A673 (cell line): ENCODE data around the gene DNAH10. TPM values are rescaled to one million over a fixed set of nuclear protein-coding genes. Genes with fewer than 3 reads are reported as not detected.

Experiments
- BruUV-seq: library from RNA; stranded (reverse); fragments of 400-500 nt; replicated peaks from 2 replicates; lab custom pipeline; 2021; lab: Mats Ljungman, UMichigan
- CTCF ChIA-PET: fragments of 300-600 bp; sonication (Branson Sonifier 250); formaldehyde crosslinking; loops from one replicate; lab custom pipeline; 2022; ENCODE audit warnings: antibody characterized with exemption; lab: Charles Lee
- POLR2A ChIA-PET: fragments of 300-600 bp; sonication (Branson Sonifier 250); formaldehyde crosslinking; loops from one replicate; lab custom pipeline; 2022; ENCODE audit warnings: antibody characterized with exemption; ENCODE audit not compliant: low non-redundant PET; lab: Charles Lee
- DNase-seq: peaks from one replicate; pipeline ENCODE4 v3.0.0-alpha.2; 2015; ENCODE audit warnings: low spot score
- H3K27ac ChIP-seq: fragments of 200-600 bp; sonication (generic); 2 replicates; pipeline ENCODE4 v1.5.1; 2016; ENCODE audit warnings: mixed run types, low read depth, mild to moderate bottlenecking, mixed read lengths, antibody characterized with exemption, low read length; ENCODE audit not compliant: poor library complexity, severe bottlenecking
- H3K27me3 ChIP-seq: fragments of 200-600 bp; sonication (generic); replicated peaks from 2 replicates; pipeline ENCODE4 v1.6.1; 2017; ENCODE audit warnings: mixed run types, low read depth, mild to moderate bottlenecking, mixed read lengths, antibody characterized with exemption, low read length; ENCODE audit not compliant: insufficient read depth, poor library complexity
- H3K36me3 ChIP-seq: fragments of 200-600 bp; sonication (generic); 2 replicates; pipeline ENCODE4 v1.6.1; 2016; ENCODE audit warnings: mixed run types, mild to moderate bottlenecking, mixed read lengths, antibody characterized with exemption, low read length; ENCODE audit not compliant: insufficient read depth, poor library complexity, severe bottlenecking
- H3K4me1 ChIP-seq: fragments of 200-600 bp; sonication (generic); 2 replicates; pipeline ENCODE4 v1.6.1; 2017; ENCODE audit warnings: mixed run types, mild to moderate bottlenecking, mixed read lengths, antibody characterized with exemption, low read length; ENCODE audit not compliant: insufficient read depth, poor library complexity, severe bottlenecking
- H3K4me3 ChIP-seq: fragments of 200-600 bp; sonication (generic); 2 replicates; pipeline ENCODE4 v1.5.1; 2016; ENCODE audit warnings: low read depth, mixed run types, mild to moderate bottlenecking, mixed read lengths, low read length; ENCODE audit not compliant: poor library complexity, severe bottlenecking
- H3K9me3 ChIP-seq: fragments of 200-600 bp; sonication (generic); 2 replicates; pipeline ENCODE4 v1.6.1; 2016; ENCODE audit warnings: mixed run types, low read depth, mild to moderate bottlenecking, mixed read lengths, antibody characterized with exemption, low read length; ENCODE audit not compliant: poor library complexity, severe bottlenecking
- CTCF ChIP-seq: fragments of 300-800, 200-600 bp; sonication (generic); conservative IDR thresholded peaks from 2 replicates; pipeline ENCODE4 v1.5.1; 2017; ENCODE audit warnings: low read depth, mild to moderate bottlenecking, antibody characterized with exemption, low read length, moderate library complexity, mixed read lengths
- EZH2 ChIP-seq: fragments of 200-600 bp; sonication (generic); IDR thresholded peaks from 2 replicates; pipeline ENCODE4 v1.6.1; 2017; ENCODE audit warnings: borderline replicate concordance, low read depth, mild to moderate bottlenecking, mixed read lengths, antibody characterized with exemption, low read length; ENCODE audit not compliant: poor library complexity, severe bottlenecking
- intact Hi-C: fragments of 100-400 bp; cut with micrococcal nuclease; formaldehyde crosslinking; loops from one replicate; pipeline ENCODE4 v1.10.0; 2022; ENCODE audit not compliant: unreplicated experiment
- total RNA-seq: library from RNA; stranded (reverse); gene quantifications from 2 replicates; pipeline ENCODE4 v1.2.3, GENCODE V29; 2021

DNAH10 gene
- total RNA-seq, 1 experiment from 2014 or later, result 1.1 TPM

GRCh38 chr12:123965382-123965781, 203.3 kb downstream of the DNAH10 start:
- H3K36me3 ChIP-seq, result no peaks in the 10 kb centered on the region
- H3K9me3 ChIP-seq, result no peaks in the 10 kb centered on the region
- no peaks in the 10 kb centered on the region for H3K4me1 ChIP-seq
- TF ChIP-seq EZH2 (no peak), CTCF (no peak)
- DNase-seq, result no peak
- BruUV-seq, result no TSS peak
- no peaks in the 10 kb centered on the region for H3K27me3 ChIP-seq
- no peak overlapping the region for H3K4me3 ChIP-seq
- ChIA-PET CTCF (no interaction called here), POLR2A (no interaction called here)
- intact Hi-C loops, result no loop called here
- H3K27ac ChIP-seq, result no peak overlapping the region

GRCh38 chr12:123966596-123966995, 204.5 kb downstream of the DNAH10 start:
- Histone ChIP-seq H3K27me3 (no peaks in the 10 kb centered on the region), H3K27ac (no peak overlapping the region), H3K9me3 (no peaks in the 10 kb centered on the region), H3K4me1 (peaks cover 7% of the 10 kb centered on the region), H3K4me3 (no peak overlapping the region), H3K36me3 (no peaks in the 10 kb centered on the region)
- CTCF ChIA-PET, result no interaction called here
- no peak for DNase-seq
- intact Hi-C loops, result no loop called here
- POLR2A ChIA-PET, result no interaction called here
- BruUV-seq, result no TSS peak
- TF ChIP-seq CTCF, result no peak

GRCh38 chr12:123967121-123967586, 205.1 kb downstream of the DNAH10 start:
- CTCF ChIA-PET, result no interaction called here
- Histone ChIP-seq H3K27ac (no peak overlapping the region), H3K27me3 (no peaks in the 10 kb centered on the region), H3K9me3 (no peaks in the 10 kb centered on the region), H3K36me3 (no peaks in the 10 kb centered on the region), H3K4me1 (peaks cover 7% of the 10 kb centered on the region), H3K4me3 (no peak overlapping the region)
- intact Hi-C loops, result no loop called here
- TF ChIP-seq EZH2 (no peak), CTCF (no peak)
- POLR2A ChIA-PET, result no interaction called here
- DNase-seq, result no peak
- no TSS peak for BruUV-seq
